HUDEP-2 (cell line): ENCODE results near the gene PRRT1B.
A peak's percentile ranks its signal among the peaks of the same experiment; 100 is the strongest.
"Not testable (repeated sequence)": the region's sequence is repeated elsewhere in the genome, so short reads cannot be mapped to it uniquely, and the experiment has no call there.

Experiments
- DNase-seq, 76 experiments: peaks; one replicate each; lab custom pipeline; 2025; ENCODE audit not compliant: unreplicated experiment in 76 of 76; lab: John Stamatoyannopoulos, UW

Gene PRRT1B

DNA sequence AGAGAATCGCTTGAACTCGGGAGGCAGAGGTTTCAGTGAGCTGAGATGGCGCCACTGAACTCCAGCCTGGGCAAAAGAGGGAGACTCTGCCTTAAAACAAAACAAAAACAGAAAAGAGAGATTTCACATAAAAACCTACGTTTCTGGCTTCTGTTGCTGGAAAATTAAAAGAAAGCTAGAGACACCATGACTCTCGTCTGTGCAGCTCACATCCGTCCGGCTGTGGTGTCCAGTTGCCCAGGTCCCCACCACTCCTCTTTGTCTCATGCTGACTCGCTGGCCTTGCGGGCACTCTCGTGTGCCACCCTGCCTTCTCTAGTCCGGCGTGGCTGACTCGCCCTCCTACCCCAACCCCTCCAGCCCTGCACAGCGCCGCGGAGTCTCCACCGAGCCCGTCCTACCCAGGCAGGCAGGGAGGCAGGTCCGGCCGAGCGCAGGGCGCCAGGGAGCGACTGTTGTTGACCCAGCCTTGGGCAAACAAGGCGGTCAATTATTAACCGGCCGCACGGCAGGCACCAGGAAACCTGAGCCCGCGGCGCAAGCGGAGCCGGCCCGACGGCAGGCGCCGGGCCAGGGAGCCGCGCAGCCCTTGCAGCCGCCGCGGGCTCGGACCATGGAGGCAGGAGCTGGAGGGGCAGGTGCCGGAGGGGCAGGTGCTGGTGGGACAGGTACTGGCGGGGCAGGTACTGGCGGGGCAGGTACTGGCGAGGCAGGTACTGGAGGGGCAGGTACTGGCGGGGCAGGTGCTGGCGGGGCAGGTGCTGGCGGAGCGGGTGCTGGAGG lies at the start of gene PRRT1B:
PRRT1B (plus strand) TSS at position 521 of the 783 bp plus-strand sequence; CDS start at position 614, 93 bp downstream.
- no peak for DNase-seq

DNA sequence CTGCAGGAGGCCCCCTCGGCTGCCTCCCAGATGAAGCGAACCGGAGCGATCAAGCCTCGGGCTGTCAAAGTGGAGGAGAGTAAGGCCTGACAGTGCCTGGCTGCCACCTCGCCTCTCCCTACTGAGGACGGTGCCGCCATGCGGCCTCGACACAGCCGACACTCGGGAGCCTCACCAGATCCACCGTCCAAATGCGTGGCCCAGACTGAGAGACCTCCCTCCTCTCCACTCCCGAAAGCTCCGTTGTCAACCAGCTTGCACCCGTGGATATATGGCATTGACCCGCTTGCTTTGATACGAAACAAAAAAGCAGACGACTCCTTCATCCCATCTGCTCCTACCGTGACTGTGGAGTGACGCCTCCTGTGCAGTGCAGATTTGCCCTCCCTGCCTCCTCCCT lies 49.5 kb upstream of the PRRT1B start:
- DNase-seq, result no peak

DNA sequence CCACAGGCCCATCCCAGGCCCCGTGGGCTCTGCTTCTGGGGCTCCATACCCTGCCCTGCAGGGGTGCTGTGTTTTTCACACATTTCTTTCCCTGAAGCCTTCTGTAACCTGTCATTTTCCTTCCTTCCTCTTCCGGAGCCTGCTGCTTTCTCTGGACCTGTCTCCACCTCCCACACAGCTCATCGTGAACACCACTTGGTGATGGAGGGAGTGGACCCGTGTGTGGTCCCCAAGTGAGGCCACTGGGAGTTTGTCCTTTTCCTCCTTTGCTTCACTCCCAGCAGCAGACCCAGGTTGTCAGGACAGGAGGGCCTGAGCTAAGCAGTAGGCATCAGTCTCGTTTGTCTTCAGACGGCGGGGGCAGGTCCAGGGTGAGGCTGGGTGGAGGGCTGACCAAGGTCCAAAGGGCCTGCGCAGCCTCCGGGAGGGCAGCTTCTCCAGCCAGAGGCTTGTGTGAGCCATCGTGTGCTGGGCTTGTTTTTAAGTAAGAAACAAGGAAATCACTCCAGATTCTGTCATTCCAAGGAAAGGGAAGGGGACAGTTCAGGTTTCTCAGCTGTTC lies 48.4 kb upstream of the PRRT1B start:
- no peak for DNase-seq

DNA sequence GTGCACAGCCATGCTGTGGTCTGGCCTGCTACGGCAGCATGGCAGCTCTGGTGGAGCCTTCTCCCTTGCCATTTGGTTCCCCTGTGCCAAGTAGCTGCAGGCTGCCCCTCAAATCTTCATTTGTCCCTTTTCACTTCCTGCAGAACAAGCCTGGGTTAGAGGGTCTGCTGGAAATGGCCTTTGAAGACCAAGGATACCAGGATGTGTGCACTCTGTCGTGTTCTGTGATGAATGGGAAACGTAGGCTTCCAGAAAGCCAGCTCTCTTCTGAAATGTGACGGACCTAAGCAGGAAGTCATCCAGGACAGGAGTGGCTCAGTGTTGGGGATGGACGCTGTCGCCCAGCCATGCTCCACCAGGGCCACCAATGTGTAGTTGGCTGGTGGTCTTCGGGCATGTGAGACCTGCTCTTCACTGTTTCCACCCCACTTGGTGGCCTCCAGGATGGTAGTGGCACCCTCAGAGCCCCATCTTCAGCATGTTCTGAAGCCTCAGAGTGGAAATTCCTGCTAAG lies 46.0 kb upstream of the PRRT1B start:
- DNase-seq, result no peak

DNA sequence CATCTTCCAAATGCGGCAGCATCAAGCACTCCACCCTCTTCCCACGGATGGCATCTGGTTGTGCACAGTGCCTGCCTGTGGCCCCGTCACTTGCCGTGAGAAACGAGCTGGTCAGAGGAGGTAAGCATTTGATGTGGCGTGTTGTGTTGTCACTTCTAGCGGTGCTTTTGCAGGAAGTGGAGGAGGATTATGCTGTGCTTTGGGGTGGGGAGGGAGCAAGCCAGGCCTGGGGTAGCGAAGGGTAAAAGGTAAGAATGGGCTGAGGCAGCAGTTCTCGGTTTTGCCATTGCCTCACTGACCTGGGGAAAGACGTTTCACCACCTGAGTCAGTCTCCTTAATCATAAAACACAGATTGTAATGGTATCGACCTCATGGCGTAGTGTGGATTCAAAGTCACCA lies 44.9 kb upstream of the PRRT1B start:
- DNase-seq, result no peak

DNA sequence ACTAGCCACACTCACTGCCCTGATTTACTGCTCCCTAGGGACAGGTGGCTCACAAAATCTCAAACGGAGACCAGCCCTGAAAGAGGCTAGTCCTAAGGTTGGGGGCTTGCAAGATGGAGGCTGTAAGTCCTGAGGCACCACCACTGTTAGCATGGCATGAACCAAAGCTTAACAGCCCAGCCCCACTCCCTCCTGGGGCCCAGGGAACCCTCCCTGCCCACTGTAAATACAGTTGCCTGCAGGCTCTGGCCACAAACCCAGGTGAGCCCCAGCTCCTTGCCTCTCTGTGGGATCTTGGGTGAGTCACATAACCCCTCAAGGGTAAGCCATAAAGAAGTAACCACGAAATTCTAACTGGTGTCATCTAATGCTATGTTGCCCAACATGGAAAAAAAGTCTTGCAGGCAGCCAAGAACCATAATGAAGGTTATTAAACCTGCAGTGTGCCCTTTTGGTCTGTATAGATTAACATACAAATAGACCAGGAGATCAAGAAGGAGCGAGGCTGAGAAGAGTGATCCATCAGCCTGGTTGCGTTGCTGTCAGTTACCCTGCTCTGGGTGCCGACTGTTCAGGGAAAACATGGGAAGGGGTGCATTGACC lies 44.3 kb upstream of the PRRT1B start:
- no peak for DNase-seq

DNA sequence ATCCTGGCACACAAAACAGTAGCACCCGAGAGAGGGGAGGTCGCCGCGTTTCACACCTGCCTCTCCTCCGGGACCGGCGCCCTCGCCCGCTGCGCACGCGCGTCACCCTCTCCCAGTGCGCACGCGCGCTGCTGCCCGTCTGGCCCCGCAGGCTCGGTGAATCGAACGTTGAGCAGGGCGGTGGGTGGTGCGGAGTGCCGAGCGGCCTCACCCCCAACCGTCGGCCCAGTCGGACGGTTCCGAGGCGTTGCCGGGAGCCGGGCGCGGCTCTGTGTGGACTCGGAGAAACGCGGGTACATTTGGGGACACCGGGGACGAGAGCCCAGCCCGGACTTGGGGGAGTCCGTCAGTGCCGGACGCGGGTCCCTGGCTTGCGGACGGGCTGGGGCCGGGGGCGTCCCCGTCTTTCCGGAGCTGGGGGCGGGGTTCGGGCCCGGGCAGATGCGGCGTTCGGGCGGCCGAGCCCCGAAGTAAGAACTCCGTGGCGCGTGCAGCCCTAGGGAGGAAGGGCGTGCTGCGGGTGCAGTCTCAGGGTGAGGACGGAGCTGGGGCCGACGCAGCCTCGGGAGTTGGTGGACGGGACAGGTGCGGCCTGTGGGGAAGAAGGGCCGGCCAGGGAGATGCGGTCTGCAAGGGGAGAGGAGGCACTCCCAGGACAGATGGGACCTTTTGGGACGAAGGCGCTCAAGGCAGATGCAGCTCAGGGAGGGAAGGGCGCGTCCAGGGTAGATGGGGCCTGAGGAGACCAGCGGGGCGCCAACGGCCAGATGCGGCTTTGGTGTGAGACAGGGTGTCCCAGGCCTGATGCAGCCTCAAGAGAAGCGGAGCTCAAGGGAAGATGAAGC lies 42.3 kb upstream of the PRRT1B start, which contains the start of gene POMT1:
POMT1 (plus strand) TSS at position 138 of the 845 bp plus-strand sequence. CDS start 1,301 bp downstream, outside the sequence.
- DNase-seq, result peak in 73 of 76 experiments; percentile 12 to 87 (median 71)

DNA sequence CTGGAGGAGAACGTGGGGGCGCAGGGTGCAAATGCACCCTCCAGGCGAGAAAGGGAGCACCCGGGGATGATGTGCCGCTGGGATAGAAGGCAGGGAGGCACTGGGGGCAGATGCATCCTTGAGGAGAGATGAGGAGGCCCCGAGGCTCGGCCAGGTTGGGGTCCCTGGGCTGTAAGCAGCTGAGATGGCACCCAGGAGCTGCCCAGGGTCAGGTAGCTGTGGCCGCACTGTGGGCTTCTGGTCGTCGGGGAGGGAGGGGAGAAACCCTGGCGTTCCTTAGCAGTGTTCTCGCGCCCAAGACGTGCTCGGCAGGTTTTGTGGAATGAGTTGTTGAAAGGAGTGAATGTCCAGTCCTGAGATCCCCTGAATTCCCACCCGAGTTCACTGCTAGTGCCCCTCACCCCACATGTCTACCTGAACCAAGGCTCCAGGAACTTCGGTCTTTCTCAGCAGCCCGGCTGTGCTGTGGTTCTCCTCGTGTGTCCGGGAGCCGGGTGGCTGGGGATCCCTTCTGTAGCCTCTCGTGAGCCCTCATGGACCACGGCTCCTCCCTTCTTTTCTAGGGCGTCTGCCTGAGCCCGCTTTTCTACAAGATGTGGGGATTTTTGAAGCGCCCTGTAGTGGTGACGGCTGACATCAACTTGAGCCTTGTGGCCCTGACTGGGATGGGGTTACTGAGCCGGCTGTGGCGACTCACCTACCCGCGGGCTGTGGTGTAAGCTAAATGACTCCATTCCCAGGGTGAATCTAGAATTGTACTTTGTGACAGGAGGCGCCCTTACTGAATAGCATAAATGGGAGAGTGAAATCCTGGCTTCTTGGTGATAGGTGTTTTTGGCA lies 41.5 kb upstream of the PRRT1B start:
- peak in 13 of 76 experiments; percentile 1 to 33 (median 9) for DNase-seq

DNA sequence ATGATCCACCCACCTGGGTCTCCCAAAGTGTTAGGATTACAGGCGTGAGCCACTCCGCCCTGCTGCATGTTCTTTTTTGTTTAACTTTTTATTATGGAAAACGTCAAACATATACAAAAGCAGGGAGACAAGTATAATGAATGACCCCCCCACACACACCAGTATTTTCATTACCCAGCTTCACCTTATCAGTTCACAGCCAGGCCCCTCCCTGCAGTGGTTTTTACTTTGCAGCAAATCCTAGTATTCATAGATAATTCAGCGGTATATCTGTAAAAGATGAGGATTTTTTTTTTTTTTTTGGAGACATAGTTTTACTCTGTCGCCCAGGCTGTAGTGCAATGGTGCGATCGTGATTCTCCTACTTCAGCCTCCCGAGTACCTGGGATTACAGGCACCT lies 40.3 kb upstream of the PRRT1B start:
- DNase-seq, result peak in 19 of 76 experiments; percentile 2 to 41 (median 12)

DNA sequence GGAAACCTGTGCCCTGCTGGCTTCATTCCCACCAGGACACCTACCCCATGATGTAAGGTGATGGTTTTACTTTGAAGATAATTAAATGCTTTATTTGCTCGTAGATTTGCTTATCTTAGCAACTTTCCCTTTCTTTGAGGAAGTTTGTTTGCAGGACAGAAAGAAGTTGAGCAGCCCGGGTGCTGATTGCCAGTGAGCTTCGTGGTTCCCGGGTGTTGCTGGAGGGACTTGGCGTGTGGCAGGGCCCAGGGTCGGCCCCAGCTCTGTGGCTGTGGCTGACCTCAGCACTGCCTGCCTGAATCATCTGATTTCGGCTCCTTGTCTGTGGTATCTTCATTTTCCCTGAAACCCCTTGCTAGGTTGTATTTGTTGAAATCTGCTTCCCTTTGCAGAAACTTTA lies 33.9 kb upstream of the PRRT1B start:
- no peak for DNase-seq

DNA sequence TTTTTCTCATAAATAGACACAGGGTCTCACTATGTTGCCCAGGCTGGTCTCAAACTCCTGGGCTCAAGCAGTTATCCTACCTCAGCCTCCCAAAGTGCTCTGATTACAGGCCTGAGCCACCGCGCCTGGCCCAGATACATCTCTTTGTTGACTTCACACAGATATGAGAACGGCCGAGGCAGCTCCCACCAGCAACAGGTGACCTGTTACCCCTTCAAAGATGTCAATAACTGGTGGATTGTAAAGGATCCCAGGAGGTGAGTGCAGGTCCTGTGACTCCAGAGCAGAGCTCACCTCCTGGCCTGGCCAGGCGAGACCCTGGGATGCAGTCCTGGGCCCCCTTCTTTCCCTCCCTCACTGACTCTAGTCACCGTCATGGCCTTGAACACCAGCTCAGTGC lies 33.4 kb upstream of the PRRT1B start:
- DNase-seq, result no peak

DNA sequence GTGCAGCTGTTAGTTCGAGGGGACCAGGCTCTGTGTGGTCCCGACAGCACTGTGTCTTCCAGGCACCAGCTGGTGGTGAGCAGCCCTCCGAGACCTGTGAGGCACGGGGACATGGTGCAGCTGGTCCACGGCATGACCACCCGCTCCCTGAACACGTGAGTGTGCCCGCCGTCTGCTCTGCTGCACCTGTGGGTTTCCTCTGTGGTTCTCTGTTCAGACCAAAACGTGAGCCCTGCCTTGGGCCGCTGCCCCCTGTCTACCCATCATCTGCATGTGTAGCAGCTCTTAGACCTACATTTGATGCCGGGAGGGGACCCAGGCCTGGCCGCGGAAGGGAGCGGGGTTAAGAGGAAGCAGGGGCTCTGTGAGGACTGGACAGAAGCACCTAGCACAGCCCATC lies 32.1 kb upstream of the PRRT1B start:
- no peak for DNase-seq

DNA sequence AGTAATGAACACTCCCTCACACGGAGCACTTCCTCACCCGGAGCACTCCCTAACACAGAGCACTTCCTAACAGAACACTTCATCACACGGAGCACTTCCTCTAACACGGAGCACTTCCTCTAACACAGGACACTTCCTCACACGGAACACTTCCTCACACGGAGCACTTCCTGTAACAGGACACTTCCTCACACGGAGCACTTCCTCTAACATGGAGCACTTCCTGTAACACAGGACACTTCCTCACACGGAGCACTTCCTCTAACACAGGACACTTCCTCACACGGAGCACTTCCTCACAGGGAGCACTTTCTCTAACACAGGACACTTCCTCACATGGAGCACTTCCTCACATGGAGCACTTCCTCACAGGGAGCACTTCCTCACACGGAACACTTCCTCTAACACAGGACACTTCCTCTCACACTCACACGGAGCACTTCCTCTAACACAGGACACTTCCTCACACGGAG lies 29.7 kb upstream of the PRRT1B start:
- not testable (repeated sequence) for DNase-seq

DNA sequence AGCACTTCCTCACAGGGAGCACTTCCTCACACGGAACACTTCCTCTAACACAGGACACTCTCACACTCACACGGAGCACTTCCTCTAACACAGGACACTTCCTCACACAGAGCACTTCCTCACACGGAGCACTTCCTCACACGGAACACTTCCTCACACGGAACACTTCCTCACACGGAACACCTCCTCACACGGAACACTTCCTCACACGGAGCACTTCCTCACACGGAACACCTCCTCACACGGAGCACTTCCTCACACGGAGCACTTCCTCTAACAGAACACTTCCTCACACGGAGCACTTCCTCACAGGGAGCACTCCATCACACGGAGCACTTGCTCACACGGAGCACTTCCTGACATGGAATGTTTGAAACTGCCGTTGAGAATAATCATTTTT lies 29.2 kb upstream of the PRRT1B start:
- DNase-seq, result no peak

DNA sequence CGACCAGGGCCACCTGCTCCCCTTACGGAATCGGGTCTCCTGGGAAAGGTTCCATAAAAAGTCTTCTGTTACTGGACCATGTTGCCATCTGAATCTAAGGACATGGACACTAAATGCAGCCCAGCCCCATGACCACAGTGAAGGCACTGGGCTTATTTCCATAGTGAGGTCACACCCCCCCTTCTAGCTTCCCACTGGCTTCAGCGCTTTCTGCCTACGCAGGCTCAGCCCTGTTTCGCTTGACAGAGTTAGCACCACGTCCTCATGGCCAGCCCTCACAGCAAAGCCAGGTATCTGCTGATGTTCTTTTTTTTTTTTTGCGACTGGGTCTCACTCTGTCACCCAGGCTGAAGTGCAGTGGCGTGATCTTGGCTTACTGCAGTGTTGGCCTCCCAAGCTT lies 28.4 kb upstream of the PRRT1B start:
- no peak for DNase-seq

DNA sequence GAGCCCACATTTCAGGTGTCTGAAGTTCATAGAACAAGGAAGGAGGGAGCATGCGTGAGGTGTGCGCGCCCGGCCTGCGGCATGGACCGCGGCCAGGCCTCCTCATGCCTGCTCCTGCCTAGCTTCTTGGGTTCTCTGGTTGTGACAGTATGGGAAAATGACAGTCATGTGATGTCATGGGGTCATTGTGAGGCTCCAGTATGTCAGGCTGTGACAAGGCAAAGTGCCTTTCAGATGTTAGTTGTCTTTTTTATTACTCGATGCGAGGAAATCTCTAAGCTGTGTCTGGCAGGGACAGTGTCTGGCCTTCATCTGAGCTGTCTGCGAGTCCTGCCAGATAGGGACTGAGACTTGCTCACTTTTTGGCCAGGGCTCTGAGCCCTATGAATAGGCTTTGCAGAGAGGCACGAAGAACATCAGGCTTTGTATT lies 27.5 kb upstream of the PRRT1B start:
- DNase-seq, result no peak

DNA sequence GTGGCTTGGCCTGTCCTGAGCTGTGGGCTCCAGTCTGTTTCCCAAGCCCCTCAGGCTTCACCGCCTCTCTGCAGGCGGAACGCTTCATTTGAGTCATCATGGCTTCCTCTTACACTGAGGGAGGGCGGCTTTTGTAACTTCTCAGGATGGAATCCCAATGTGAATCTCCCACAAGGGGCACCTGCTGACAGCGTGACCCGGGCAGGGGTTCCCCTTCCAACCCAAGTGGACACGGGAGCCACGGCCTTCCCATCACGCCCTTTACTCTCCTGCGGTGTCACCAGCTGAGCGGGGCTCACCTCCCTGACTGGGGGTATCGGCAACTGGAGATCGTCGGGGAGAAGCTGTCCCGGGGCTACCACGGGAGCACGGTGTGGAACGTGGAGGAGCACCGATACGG lies 26.8 kb upstream of the PRRT1B start:
- DNase-seq, result no peak

DNA sequence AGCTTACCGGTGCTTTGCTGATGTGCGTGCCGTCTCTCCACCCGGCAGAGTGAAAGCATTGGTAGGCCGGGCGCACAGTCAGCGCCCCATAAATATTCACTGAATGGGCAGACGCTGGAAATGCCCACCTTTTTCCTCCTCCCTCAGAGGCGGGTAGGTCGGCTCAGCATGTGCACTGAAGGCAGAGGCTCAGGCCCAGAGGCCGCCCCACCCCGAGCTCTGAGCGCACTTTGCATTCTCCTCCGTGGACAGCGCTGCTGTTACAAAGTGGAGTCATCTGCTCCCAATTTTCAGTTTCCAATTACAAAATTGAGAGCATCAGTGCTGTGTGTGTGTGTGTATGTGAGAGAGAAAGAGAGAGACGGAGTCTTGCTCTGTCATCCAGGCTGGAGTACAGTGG lies 24.8 kb upstream of the PRRT1B start:
- DNase-seq, result no peak

DNA sequence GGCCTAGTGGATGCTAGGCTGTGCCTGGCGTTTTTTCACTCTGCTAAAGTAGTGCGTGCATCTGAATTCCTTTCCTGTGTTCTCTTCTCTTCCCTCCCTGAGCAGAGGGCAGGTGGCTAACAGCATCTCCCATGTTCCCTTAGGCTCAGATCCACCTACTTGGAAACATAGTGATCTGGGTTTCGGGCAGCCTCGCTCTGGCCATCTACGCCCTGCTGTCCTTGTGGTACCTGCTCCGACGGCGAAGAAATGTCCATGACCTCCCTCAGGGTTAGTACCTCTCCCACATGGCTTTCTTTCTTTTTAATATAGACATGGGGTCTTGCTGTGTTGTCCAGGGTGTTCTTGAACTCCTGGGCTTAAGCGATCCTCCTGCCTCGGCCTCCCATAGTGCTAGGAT lies 24.1 kb upstream of the PRRT1B start:
- no peak for DNase-seq

DNA sequence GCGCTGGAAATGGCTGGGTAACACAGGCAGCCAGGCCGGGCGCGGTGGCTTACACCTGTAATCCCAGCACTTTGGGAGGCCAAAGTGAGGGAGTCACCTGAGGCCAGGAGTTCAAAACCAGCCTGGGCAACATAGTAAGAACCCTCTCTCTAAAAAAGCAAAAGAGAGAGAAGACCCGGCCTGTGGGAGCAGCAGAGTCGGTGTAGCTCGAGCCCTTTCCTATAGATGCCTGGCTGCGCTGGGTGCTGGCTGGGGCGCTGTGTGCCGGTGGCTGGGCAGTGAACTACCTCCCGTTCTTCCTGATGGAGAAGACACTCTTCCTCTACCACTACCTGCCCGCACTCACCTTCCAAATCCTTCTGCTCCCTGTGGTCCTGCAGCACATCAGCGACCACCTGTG lies 23.5 kb upstream of the PRRT1B start:
- no peak for DNase-seq
